Measurements from ENCODE around the gene OR2G6.

OR2G6 gene

DNA sequence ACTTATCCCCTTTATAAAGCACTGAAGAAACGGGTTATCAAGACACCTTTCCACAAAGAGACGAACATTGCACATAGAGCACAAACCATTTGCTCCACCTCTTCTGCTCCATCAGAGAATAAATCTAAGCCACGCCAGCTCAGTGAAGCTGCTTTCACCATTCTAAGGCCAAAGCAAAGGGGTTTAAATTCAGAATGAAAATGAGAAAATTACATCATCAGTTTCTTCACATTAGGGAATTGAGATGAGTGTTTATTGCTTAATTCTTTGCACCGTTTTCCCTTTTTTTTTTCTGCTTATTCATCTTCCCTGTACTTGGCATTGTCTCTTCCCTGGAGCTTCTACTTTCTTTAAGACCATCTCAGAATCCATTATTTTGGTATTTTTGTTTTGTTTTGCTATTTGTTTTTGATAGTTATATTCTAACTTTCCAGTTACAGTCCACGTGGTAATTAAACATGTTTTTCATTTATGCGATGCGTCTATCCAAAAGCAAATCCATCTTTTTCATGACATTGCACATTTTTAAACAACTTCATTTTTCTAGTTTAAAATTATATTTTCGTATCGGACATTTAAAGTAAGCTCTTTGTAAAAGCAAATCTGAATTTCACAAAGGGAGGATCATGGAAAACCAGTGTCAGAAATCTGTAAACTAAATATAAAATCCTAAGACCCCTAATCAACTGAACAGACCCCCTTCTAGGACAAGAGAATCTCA lies 68.5 kb downstream of the OR2G6 start:
- H3K27ac ChIP-seq = no peak overlapping the region
- no peak overlapping the region for H3K4me3 ChIP-seq (ENCODE audit: low read depth, low read length)
- DNase-seq = no peak
- no peaks in the 10 kb centered on the region for H3K27me3 ChIP-seq (ENCODE audit: insufficient read depth, low read depth, severe bottlenecking)
- no peaks in the 10 kb centered on the region for H3K9me3 ChIP-seq (ENCODE audit: severe bottlenecking)
- TF ChIP-seq, protein P1, sequence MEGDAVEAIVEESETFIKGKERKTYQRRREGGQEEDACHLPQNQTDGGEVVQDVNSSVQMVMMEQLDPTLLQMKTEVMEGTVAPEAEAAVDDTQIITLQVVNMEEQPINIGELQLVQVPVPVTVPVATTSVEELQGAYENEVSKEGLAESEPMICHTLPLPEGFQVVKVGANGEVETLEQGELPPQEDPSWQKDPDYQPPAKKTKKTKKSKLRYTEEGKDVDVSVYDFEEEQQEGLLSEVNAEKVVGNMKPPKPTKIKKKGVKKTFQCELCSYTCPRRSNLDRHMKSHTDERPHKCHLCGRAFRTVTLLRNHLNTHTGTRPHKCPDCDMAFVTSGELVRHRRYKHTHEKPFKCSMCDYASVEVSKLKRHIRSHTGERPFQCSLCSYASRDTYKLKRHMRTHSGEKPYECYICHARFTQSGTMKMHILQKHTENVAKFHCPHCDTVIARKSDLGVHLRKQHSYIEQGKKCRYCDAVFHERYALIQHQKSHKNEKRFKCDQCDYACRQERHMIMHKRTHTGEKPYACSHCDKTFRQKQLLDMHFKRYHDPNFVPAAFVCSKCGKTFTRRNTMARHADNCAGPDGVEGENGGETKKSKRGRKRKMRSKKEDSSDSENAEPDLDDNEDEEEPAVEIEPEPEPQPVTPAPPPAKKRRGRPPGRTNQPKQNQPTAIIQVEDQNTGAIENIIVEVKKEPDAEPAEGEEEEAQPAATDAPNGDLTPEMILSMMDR (IDR thresholded peaks at IDR 0.05; ENCODE audit: low read depth, low read length) = no peak
- H3K36me3 ChIP-seq = no peaks in the 10 kb centered on the region
